ENCODE data around the gene RHOU.

RHOU gene

DNA sequence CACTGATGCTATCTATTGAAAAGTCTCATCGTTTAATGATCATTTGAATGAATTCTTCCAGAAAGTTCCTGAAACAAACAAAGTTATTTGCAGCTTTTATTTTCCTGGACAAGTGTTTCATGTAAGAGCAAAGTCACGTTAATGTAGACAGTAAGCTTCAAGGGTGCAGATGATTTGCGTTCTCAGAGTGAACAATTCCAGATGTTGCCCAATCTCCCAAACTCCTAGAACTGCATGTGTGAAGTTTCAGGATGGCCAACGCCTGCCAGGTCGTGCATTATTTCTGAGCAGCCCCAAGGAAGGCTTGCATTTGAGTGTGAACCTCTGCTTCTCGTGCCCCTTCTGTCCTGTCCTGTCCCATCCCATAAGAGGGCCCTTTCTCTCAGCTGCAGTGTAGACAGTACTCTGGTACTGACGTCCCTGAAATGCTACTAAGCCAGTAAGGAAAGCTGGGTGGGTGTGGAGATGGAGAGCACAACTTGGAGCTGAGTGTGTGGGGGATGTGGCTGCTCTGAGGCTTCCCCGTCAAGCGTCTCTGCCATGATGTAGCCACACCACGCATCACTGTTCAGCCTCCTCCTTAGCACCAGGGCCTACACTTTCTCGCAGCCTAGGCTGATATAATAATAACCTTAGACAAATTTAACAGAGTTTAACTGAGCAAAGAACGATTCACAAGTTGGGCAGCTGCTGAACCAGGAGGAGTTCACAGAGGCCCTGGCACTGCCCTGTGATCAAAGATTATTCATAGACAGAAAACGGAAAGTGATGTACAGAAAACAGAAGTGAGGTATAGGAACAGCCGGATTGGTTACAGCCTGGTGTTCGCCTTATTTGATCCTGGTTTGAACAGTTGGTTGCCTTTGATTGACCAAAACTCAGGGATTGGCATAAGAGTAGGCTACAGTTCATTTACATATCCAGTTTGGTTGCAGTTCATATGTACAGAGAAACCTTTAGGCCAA is 50.4 kb downstream of the RHOU start:
- no peak for DNase-seq (ENCODE audit: low read depth in 3 of 3)

DNA sequence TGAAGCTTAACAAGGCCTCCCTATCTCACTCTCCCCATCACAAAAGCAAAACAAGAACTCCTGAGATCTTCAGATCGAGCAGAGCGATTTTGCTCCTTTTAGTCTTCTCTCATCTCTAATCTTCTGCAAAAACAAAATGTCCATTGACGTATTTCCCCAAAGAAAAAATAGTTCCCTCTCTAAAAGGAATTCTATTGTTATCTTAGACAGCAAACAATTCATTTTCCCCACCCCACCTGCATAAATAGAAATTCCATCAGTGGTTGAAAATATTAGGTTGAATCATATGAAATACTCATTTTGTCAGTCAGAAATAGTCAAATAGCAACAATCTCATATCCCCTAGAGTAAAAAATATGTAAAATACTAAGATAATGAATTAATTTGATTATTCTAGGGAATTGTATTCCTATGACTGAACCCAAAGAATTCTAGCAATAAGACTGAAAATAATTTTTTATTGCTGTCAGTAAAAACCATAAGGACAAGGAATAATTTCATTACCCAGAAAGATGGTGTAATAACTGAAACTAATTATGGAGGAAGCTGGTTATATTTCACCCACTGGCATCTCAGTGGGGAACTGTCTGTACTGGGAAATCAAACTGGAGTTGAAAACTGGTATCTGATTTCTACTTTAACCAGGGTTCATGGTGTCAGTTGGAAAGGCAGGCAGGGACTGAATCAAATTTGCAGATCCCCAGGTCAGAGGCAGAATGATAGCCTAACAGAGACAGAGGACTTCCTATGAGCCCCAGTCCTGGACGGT is 51.3 kb downstream of the RHOU start:
- DNase-seq (ENCODE audit: low read depth in 3 of 3) = no peak

DNA sequence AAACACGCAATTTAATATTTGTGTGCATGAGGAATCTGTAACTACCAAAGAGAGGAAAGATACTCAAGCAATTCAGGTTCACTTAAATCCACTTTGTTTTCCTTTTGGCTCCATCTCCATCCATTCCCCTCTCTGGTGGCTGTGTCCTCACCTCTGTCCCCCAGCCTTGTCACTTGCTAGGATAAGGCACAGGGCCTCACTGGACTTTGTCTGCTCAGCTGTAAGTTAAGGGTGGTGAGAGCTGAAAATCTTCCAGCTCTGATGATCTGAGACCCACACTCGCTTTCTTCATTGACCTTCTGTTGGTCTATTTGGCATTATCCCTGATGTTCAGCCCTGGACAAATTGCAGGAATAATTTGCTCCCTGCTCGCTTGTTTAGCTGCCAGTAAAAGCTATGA is 56.5 kb downstream of the RHOU start:
- DNase-seq (ENCODE audit: low read depth in 3 of 3) = no peak

DNA sequence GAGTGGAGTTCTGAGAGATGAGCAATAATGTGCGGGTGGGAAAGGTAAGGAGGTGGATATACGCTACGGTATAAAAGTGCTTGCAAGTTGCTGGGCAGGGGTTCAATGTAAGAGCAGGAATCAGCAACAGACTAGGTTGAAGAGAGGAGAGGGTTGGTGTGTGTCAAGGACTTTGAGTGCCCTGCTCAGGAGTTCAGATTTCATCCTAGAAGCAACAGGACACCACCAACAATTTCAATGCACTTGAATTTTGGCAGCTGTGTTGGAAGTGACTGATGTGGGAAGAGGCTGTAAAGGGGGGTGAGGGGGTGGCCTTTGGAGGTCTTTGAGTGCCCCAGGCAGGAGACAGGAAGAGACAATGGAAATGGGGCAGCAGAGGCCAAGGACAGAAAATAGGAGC is 57.3 kb downstream of the RHOU start:
- no peak for DNase-seq (ENCODE audit: low read depth in 3 of 3)

DNA sequence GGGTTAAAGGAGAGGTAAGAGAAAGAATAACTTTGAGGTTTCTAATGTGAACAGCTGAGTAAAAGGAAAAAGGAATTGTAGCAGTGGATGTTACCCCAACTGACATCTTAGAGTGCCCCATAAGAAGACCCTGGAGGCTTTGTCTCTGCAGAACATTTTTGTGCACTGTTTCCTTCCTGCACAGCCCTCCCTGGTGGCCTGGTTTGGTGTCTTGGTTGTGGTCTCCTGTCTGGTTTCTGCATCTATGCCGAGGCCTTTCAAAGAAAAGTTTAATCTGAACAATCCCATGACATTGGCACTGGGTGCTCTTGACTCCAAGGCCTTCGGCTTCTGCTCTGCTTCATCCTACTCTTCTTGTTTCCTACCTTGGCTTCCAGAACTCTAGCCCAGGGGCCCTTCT is 57.8 kb downstream of the RHOU start:
- DNase-seq (ENCODE audit: low read depth in 3 of 3) = no peak

DNA sequence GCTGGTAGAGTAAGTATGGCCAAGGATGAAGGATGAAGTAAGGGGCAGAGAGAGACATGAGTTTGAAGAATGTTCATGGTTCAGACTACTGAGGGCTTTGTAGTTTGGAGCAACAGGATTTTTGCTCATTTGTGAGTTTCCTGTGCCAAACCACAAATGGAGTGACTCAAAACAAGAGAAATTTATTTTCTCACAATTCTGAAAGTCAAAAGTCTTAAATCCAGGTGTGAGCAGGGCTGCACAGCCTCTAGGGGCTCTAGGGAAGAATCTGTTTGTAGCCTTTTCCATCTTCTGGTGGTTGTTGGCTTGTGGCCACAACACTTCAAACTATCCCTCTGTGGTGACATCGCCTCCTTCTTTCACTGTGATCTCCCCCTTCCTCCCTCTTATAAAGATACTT is 58.9 kb downstream of the RHOU start:
- no peak for DNase-seq (ENCODE audit: low read depth in 3 of 3)

DNA sequence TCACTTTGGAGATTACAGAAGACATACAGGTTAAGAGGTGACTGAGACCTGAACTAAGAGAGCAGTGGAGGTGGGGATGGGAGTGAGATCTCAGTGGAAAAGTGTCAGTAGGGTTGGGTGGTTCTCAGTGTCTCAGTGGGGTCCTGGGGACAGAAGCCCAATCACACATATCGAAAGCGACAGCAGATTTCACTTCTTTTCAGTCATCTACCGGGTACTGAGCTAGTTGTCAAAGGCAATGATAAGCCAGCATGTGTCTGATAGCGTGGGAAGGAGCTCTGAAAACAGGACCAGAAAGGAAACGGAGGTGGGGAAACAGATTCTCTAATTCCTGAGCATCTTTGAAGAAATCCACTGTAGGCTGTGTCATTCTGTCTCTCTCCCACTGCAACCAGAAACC is 59.5 kb downstream of the RHOU start:
- DNase-seq (ENCODE audit: low read depth in 3 of 3) = no peak

DNA sequence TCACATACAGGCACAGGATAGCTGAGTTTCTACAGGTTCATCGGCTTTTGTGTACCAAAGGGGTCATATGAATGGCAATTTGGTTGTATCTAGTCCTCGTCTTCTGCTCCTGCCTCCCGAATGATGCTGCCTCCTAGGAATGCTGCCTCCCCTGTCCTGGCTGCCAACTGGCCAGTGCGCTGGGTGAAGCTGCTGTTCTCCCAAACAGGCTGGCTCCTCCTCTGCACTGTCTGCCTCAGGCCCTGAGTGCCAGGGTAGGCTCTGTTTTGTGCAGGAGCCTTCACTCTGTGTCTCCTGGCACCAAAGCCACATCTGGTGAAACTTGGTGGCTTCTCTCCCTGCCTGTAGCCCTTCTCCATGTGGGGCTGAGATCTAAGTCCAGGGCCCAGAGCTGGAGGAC is 60.3 kb downstream of the RHOU start:
- DNase-seq (ENCODE audit: low read depth in 3 of 3) = no peak

All from stimulated activated CD4-positive, alpha-beta T cell treated with anti-CD3 and anti-CD28 coated beads, TNF-alpha, amount 100 ng/mL, for 4 hours (primary cell).